Upper lobe of left lung (tissue), 4 donors: ENCODE results near the gene ANO6.

ENCODE experiments used
- CTCF ChIP-seq, 6 experiments: fragments of 450-650 bp in 4 of 6; fragments of 200-600 bp in 2 of 6; sonication (generic) in 2 of 6; IDR thresholded peaks; one replicate each; pipeline ENCODE4 v1.5.1; 2016 to 2019; ENCODE audit warnings: antibody characterized with exemption in 6 of 6
- POLR2A ChIP-seq, 4 donors: fragments of 450-650 bp; IDR thresholded peaks; one replicate each; pipeline ENCODE4 v1.5.1; 2016 to 2017; ENCODE audit warnings: antibody characterized with exemption in 4 of 4, mild to moderate bottlenecking in 2 of 4
- POLR2AphosphoS5 ChIP-seq, 2 donors: sonication (generic); formaldehyde crosslinking; IDR thresholded peaks; one replicate each; pipeline ENCODE4 v1.5.1; 2017; ENCODE audit warnings: antibody characterized with exemption in 2 of 2

GRCh38 chr12:45464699-45465098 is 248.8 kb downstream of the ANO6 start:
- TF ChIP-seq POLR2A (IDR thresholded peaks at IDR 0.05) (no peak), CTCF (IDR thresholded peaks at IDR 0.05) (no peak), POLR2AphosphoS5 (IDR thresholded peaks at IDR 0.05) (no peak)
